Glutamatergic neuron (in vitro differentiated cells): ENCODE measurements around the gene CDH4. TPM values are rescaled to one million over a fixed set of nuclear protein-coding genes. Genes with fewer than 3 reads are reported as not detected.

Experiments used
- DNase-seq: peaks from one replicate; pipeline ENCODE4 v3.0.0; 2022
- H3K27ac Mint-ChIP-seq: one replicate; pipeline ENCODE4 v1.8.0; 2020; ENCODE audit warnings: mild to moderate bottlenecking, mixed read lengths, inconsistent platforms; ENCODE audit not compliant: unreplicated experiment
- H3K27me3 Mint-ChIP-seq: one replicate; pipeline ENCODE4 v1.8.0; 2020; ENCODE audit warnings: mild to moderate bottlenecking, moderate library complexity, mixed read lengths, inconsistent platforms; ENCODE audit not compliant: unreplicated experiment
- H3K36me3 Mint-ChIP-seq: one replicate; pipeline ENCODE4 v1.8.0; 2020; ENCODE audit warnings: mild to moderate bottlenecking, mixed read lengths, inconsistent platforms; ENCODE audit not compliant: unreplicated experiment
- H3K4me1 Mint-ChIP-seq: one replicate; pipeline ENCODE4 v1.8.0; 2020; ENCODE audit warnings: mild to moderate bottlenecking, low read depth, mixed read lengths, inconsistent platforms; ENCODE audit not compliant: unreplicated experiment
- H3K4me3 Mint-ChIP-seq: one replicate; pipeline ENCODE4 v1.8.0; 2020; ENCODE audit warnings: mild to moderate bottlenecking, mixed read lengths, inconsistent platforms; ENCODE audit not compliant: unreplicated experiment
- H3K9me3 Mint-ChIP-seq: one replicate; pipeline ENCODE4 v1.8.0; 2020; ENCODE audit warnings: mild to moderate bottlenecking, moderate library complexity, mixed read lengths, inconsistent platforms; ENCODE audit not compliant: unreplicated experiment
- CTCF ChIP-seq: fragments of 200-600 bp; sonication (generic); IDR thresholded peaks from one replicate; pipeline ENCODE4 v1.5.0; 2021; ENCODE audit not compliant: partially characterized antibody, unreplicated experiment
- total RNA-seq: library from RNA; stranded (reverse); fragmentation: NEBNext Ultra II Directional; extraction: Animal tissue kit (Norgen Biotek cat#: 25700); gene quantifications from one replicate; pipeline ENCODE4 v1.2.1, GENCODE V29; 2021; ENCODE audit not compliant: unreplicated experiment

Gene CDH4
- total RNA-seq, 1 donor from 2014 or later, result 1.2 TPM

DNA sequence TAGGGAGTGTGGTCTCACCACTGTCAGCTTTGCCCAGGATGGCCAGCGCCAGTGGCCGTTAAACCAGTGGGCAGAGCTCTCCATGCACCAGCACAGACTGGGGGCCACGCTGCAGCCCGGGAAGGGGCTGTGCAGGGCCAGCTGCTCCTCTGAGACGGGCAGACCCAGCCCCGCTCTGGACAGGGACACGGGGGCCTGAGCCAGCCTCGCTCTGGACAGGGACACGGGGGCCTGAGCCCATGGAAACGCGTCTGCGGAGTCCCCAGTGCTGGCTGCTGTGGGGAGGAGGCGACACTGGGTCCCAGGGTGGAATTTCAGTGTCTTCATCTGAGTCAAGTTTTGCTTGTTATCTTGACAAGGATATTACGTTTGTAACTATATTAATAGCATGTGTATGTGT, 402.7 kb downstream of the CDH4 start:
- no peaks in the 10 kb centered on the region for H3K36me3 Mint-ChIP-seq
- H3K27me3 Mint-ChIP-seq, result peaks cover 4% of the 10 kb centered on the region
- no peak for DNase-seq
- no peak for TF ChIP-seq CTCF
- H3K27ac Mint-ChIP-seq, result no peak overlapping the region
- H3K4me1 Mint-ChIP-seq, result peaks cover 4% of the 10 kb centered on the region
- H3K4me3 Mint-ChIP-seq, result no peak overlapping the region
- H3K9me3 Mint-ChIP-seq, result peaks cover 5% of the 10 kb centered on the region

DNA sequence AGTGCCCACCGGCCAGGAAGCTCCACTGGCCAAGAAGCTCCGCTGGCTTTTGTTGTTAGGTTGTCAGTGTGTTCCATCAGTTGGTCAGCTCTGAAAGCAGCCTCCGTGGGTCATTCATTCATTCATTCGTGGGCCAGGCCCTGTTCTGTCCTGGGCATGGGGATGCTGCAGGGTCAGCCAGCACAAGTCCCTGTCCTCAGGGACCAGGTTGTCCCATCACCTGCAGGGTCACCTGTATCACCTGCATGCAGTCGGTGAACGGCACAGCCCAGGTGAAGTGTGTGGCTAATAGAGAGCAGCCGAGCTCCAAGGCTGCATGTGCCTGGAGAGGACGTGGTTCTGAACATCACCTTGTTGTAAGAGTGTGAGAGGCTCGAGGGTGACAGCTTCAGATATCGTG, 403.5 kb downstream of the CDH4 start:
- Mint-ChIP-seq H3K9me3 (peaks cover 5% of the 10 kb centered on the region), H3K27me3 (peaks cover 2% of the 10 kb centered on the region), H3K36me3 (no peaks in the 10 kb centered on the region), H3K4me3 (no peak overlapping the region), H3K27ac (no peak overlapping the region), H3K4me1 (peaks cover 7% of the 10 kb centered on the region)
- no peak for DNase-seq
- no peak for TF ChIP-seq CTCF

- DNase-seq, result no peak
- no peak overlapping the region for H3K4me3 Mint-ChIP-seq
- peaks cover 2% of the 10 kb centered on the region for H3K27me3 Mint-ChIP-seq
- TF ChIP-seq CTCF, result no peak
- H3K27ac Mint-ChIP-seq, result no peak overlapping the region
- peaks cover 7% of the 10 kb centered on the region for H3K4me1 Mint-ChIP-seq
- H3K36me3 Mint-ChIP-seq, result no peaks in the 10 kb centered on the region
- peaks cover 5% of the 10 kb centered on the region for H3K9me3 Mint-ChIP-seq
Measured at GRCh38 chr20:61656198-61656597, 404.1 kb downstream of the CDH4 start.

GRCh38 chr20:61657721-61658377, 405.8 kb downstream of the CDH4 start:
- H3K27ac Mint-ChIP-seq, result no peak overlapping the region

More at GRCh38 chr20:61657721-61658377, 405.8 kb downstream of the CDH4 start:
- peaks cover 7% of the 10 kb centered on the region for H3K4me1 Mint-ChIP-seq
- H3K9me3 Mint-ChIP-seq, result peaks cover 3% of the 10 kb centered on the region
- no peak overlapping the region for H3K4me3 Mint-ChIP-seq
- H3K27me3 Mint-ChIP-seq, result peaks cover 2% of the 10 kb centered on the region
- H3K36me3 Mint-ChIP-seq, result no peaks in the 10 kb centered on the region
- no peak for DNase-seq
- TF ChIP-seq CTCF, result no peak
